ENCODE measurements around the gene TGIF1. TPM values are rescaled to one million over a fixed set of nuclear protein-coding genes. Genes with fewer than 3 reads are reported as not detected.
A peak's percentile ranks its signal among the peaks of the same experiment; 100 is the strongest.

TGIF1 gene
- total and polyA plus RNA-seq, 2 of the 4 experiments (the other 2 are of a cell fraction): 62.1 to 118 TPM

DNA sequence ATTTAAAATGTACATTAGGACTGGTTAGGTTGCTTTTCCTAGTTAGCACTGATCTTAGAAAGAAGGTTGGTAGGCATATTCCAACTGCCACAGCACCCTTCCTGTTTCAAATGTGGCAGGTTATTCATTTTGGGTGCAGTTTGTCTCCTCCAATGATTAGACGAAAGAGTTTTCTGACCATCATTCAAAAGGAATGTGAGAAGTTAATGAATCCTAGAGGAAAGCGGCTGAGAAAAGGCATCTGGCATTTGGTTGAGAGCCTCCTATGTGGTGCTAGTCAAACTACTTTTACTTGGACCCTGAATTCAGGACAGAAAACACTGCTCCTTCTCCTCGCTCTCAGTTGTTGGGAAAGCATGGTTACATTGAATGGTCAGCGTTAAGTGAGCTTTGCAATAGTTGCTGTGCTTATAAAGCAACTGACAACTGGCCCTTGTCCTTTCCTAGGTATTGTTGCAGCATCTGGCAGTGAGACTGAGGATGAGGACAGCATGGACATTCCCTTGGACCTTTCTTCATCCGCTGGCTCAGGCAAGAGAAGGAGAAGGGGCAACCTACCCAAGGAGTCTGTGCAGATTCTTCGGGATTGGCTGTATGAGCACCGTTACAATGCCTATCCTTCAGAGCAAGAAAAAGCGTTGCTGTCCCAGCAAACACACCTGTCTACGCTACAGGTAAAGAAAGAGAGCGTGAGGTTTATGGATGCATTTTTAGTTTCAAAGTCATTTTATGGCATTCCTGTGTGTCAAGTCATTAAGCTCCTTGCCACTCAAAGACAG, 6.1 kb downstream of the TGIF1 start:
- WGBS, 2 experiments (ENCODE audit: extremely low coverage in 2 of 2, insufficient read length in 1 of 2): 65% methylated on average over 2 of the region's 10 CpGs; no CpG with 5 or more reads in 1 of the 2 experiments
- peak overlapping the region; percentile 93 for H3K4me2 ChIP-seq (ENCODE audit: low read depth, low read length)
- no peak for TF ChIP-seq CEBPB (IDR thresholded peaks at IDR 0.05; ENCODE audit: low read depth, low read length)
- TF ChIP-seq RAD21 (IDR thresholded peaks at IDR 0.05; ENCODE audit: low read length): 0 out of 2 replicates have a peak, but pooled peaks have one; percentile 0
- peaks cover 18 to 48% of the 10 kb centered on the region in 2 experiments for H3K79me1 ChIP-seq (ENCODE audit: low read depth in 1 of 2, low read length in 2 of 2)
- H2AK5ac ChIP-seq (ENCODE audit: low read depth, low read length): peak overlapping the region; percentile 68
- peak overlapping the region; percentile 69 for H3K9ac ChIP-seq (ENCODE audit: low read depth, low read length)
- dilution Hi-C loops (cut with HindIII; ENCODE audit: low sequenced_read_pairs, unreplicated experiment): no loop called here
- DNase-seq: peak; percentile 54
- H3K56ac ChIP-seq (ENCODE audit: extremely low read depth, insufficient read depth, low read length): no peak overlapping the region
- H4K20me1 ChIP-seq (ENCODE audit: insufficient read depth, low read length): peaks cover 47% of the 10 kb centered on the region
- H2BK5ac ChIP-seq (ENCODE audit: low read depth, low read length, poor library complexity, severe bottlenecking): peak overlapping the region; percentile 31
- peak overlapping the region; percentile 82 for H3K27ac ChIP-seq (ENCODE audit: insufficient read depth, low read length)
- peaks cover 10% of the 10 kb centered on the region for H3K9me1 ChIP-seq (ENCODE audit: insufficient read depth, low read length)
- peak overlapping the region; percentile 7; the same call in 1 of the 2 replicates for H2BK20ac ChIP-seq (ENCODE audit: low read depth, low read length)
- no peaks in the 10 kb centered on the region for H3K27me3 ChIP-seq (ENCODE audit: control insufficient read depth, insufficient read depth, low read length)
- peaks cover 16% of the 10 kb centered on the region for H3K4me1 ChIP-seq (ENCODE audit: control insufficient read depth, insufficient read depth, low read length)
- no peak overlapping the region for H2AFZ ChIP-seq (replicated peaks; ENCODE audit: low read length, poor library complexity)
- H3K23ac ChIP-seq (ENCODE audit: low read depth, low read length): peak overlapping the region; percentile 54
- in situ Hi-C loops (cut with MboI; ENCODE audit: low sequenced_read_pairs): no loop called here
- POLR2A ChIA-PET (ENCODE audit: unreplicated experiment): no interaction called here
- H2BK120ac ChIP-seq (ENCODE audit: low read depth, low read length): peak overlapping the region; percentile 1; the same call in 1 of the 2 replicates
- H4K5ac ChIP-seq (ENCODE audit: low read depth, low read length): 0 out of 2 replicates have a peak overlapping the region, but pooled peaks have one; percentile 26
- 0 out of 2 replicates have a peak, but pooled peaks have one; percentile 2 for ATAC-seq (ENCODE audit: low read depth)
- H4K8ac ChIP-seq (ENCODE audit: low read depth in 2 of 2, low read length in 2 of 2): peak overlapping the region in 1 of 2 experiments; percentile 41; a peak in 2 of 4 replicates
- CTCF ChIA-PET: interaction anchor here (1.0 to 2.6 kb wide), 3 partner anchors 17 to 210 kb away, joined by 3 to 13 read pairs (median 5); no protein-coding TSS in a partner anchor
- H3K36me3 ChIP-seq (ENCODE audit: control insufficient read depth, insufficient read depth, low read length): peaks cover 26% of the 10 kb centered on the region
- no peaks in the 10 kb centered on the region; the same call in 1 of the 2 replicates for H3K9me3 ChIP-seq (ENCODE audit: control insufficient read depth, insufficient read depth, low read length)
- no peak overlapping the region for H3K4me3 ChIP-seq (ENCODE audit: insufficient read depth, low read depth, low read length)
- H3K4ac ChIP-seq (ENCODE audit: low read depth, low read length): peak overlapping the region; percentile 12
- peak overlapping the region; percentile 51; the same call in 1 of the 2 replicates for H3K18ac ChIP-seq (ENCODE audit: low read depth, low read length)
- peak overlapping the region; percentile 33; the same call in 1 of the 3 replicates for H2BK15ac ChIP-seq (ENCODE audit: low read depth, low read length)
- peak overlapping the region; percentile 35 for H4K91ac ChIP-seq (ENCODE audit: insufficient read depth, low read depth, low read length)
- peak overlapping the region; percentile 82 for H3K14ac ChIP-seq (replicated peaks; ENCODE audit: low read depth, low read length)
- H2AK9ac ChIP-seq (replicated peaks; ENCODE audit: low read depth, low read length, poor library complexity): peak overlapping the region; percentile 13
- intact Hi-C loops (cut with micrococcal nuclease): loop anchor here (2.0 to 10.0 kb wide), 2 partner anchors 129 to 521 kb away; no protein-coding TSS in a partner anchor
- no TSS peak for BruUV-seq (replicated peaks)

Data from IMR-90 (cell line).